Parietal lobe (tissue), 1 donor: ENCODE data around the gene TNK1. TPM values are rescaled to one million over a fixed set of nuclear protein-coding genes. Genes with fewer than 3 reads are reported as not detected.

Experiments used
- total RNA-seq: library from RNA; depleted of rRNA; stranded (reverse); fragments of >200 nt; gene quantifications from one replicate; pipeline ENCODE4 v1.2.3, GENCODE V29; 2014

TNK1 gene
- total RNA-seq, result 1.3 TPM

DNA sequence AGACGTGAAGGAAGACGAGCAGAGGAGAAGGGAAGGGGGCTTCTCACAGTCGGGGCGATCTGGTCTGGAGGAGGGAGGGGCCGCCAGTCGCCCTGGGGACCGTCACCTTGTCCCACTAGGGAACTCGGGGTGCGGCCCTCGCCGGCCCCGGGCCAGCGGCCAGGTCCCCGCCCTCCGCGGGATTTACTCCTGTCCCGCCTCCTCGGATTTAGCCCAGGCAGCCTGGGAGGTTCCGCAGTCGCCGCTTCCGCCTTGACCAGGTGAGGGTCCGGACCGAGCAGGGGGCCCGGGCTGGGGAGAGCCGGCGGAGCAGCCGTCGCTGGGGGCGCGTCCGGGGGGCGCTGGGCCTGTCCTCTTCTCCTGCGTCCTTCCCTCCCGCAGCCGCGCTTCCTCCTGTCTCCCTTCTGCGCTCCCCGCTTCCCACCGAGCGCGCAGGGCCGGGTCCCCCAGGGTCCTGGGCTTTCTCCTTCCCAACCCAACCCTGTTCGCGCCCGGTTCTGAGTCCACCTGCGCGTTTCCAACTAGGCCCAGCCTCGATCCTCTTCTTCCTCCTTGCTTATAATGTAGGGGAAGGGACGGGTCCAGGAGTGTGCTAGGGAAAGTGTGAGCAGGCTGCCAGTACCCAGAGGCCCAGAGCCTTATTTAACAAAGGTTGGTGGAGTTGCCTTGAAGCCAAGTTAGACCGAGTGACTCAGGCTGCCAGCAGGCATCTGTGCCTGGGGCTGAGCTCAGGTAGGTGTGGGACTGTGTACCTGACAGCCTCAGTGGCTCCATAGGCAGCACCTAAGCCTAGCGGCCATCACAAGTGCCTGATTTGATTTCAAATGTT, at the start of gene TNK1:
Gene TNK1 (plus strand): TSS at position 235 of the 829 bp plus-strand sequence. CDS start 1,838 bp downstream, outside the sequence.

GRCh38 chr17:7336240-7337175, 44.4 kb upstream of the TNK1 start, which contains the start of gene ACAP1:
Gene ACAP1 (plus strand): TSS chr17:7336529. CDS start chr17:7336735, 206 bp downstream.

GRCh38 chr17:7351665-7352502, 29.0 kb upstream of the TNK1 start, which contains the start of gene KCTD11:
Gene KCTD11 (plus strand): TSS chr17:7352162.

GRCh38 chr17:7355053-7355452, 25.8 kb upstream of the TNK1 start, which contains the start of gene TMEM95:
Gene TMEM95 (plus strand): TSS chr17:7355156. CDS start chr17:7355205, 49 bp downstream.

GRCh38 chr17:7394452-7395191, 13.7 kb downstream of the TNK1 start, which contains the start of gene PLSCR3:
Gene PLSCR3 (minus strand): TSS chr17:7394525. CDS start chr17:7394110, 415 bp downstream.

GRCh38 chr17:7403977-7404736, 23.3 kb downstream of the TNK1 start, which contains the start of gene TMEM256:
Gene TMEM256 (minus strand): TSS chr17:7404097. CDS start chr17:7404084, 13 bp downstream.

DNA sequence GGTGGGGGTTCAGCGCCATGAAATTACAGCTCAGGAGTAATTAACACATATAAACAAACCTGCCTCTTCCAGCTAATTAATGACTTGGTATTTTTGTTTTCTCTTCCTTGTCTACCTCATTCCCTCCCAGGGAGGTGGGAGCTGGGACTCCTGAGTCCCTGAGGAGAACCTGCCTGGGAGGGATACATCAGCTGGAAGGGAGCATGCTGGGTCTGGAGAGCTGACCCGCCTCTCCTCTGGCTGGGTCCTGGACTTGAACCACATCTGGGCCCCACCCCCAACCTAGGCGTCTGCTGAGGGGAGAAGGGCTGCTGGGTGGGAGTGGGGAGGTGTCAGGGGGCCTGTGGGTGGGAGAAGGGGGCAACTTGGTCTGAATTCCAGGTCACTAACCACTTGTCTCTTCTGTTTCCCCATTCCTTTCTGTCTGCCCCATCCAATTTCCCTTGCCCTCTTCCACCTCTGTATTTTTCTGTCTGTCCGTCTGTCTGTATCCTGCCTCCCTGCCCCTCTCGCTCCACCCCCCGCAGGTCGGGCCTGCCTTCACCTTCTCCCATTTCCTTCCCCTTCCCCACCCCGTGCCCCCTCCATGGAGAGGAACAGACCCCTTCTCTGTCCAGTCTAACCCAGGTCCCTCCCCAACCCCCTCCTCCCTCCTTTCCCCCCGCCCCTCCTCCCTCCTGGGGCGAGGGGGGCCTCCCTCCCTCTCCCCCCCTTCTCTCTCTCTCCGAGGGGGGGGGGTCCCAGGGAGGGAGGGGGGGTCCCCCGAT, 26.8 kb downstream of the TNK1 start, which contains the start of gene NLGN2:
Gene NLGN2 (plus strand): TSS at position 361 of the 767 bp plus-strand sequence. CDS start 411 bp downstream, outside the sequence.

GRCh38 chr17:7419819-7420610, 39.1 kb downstream of the TNK1 start, which contains the start of gene SPEM1:
Gene SPEM1 (plus strand): TSS chr17:7420324. CDS start chr17:7420385, 61 bp downstream.

DNA sequence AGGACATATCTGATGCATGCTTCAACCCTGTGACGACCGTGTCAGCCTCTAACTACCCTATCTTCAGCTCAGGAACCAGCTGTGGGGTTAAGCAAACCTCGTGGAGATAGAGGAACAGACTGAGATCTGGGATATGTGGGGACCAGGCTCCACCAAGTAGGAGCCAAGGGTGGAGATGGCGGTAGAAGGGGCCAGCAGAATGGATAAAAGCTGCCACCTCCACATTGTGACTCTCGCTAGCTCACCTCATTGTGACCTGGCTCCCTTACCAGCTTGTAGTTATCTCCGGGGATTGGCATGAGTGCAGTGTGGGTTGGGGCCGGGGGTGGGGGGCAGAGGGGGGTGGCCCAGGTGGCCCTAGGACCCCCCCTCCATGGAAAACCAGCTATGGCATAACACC, 44.4 kb downstream of the TNK1 start, which contains the start of gene SPEM2:
Gene SPEM2 (plus strand): TSS at position 301 of the 400 bp plus-strand sequence. CDS start 73 bp downstream, at position 374.

DNA sequence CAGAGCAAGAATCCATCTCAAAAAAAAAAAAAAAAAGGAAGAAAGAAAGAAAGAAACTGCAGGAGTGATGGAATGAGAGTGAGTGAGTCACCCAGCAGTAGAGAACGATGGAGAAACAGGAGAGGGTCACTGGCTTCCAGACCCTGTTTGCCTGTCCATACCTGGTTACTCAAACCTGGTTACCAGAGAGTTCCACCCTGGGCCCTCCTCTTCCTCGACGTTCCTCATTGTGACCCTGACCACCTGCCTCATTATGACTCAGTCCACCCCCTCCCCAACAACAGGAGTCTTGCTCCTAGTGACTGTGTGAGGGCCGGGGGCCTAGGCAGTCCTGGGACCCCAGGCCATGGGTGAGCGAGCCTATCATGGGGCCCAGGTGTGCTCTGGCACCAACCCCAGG, 47.7 kb downstream of the TNK1 start, which contains the start of gene SPEM3:
Gene SPEM3 (plus strand): TSS at position 301 of the 400 bp plus-strand sequence. CDS start 46 bp downstream, at position 347.

Other genes starting within 250 kb of the TNK1 start
- gene ASGR1, start 201.7 kb upstream of the TNK1 start, total RNA-seq, result 12.5 TPM
- 155 TPM for gene DLG4, start 161.3 kb upstream of the TNK1 start, total RNA-seq
- gene ACADVL, start 161.2 kb upstream of the TNK1 start, total RNA-seq, result 147 TPM
- gene DVL2, start 146.6 kb upstream of the TNK1 start, total RNA-seq, result 81.4 TPM
- gene PHF23, start 141.6 kb upstream of the TNK1 start, total RNA-seq, result 25.7 TPM
- gene GABARAP, start 138.6 kb upstream of the TNK1 start, total RNA-seq, result 103 TPM
- 34.1 TPM for gene CTDNEP1, start 129.4 kb upstream of the TNK1 start, total RNA-seq
- 26.6 TPM for gene ELP5, start 128.9 kb upstream of the TNK1 start, total RNA-seq
- gene CLDN7, start 118.6 kb upstream of the TNK1 start, total RNA-seq, result not detected
- not detected for gene SLC2A4, start 99.4 kb upstream of the TNK1 start, total RNA-seq
- gene YBX2, start 86.5 kb upstream of the TNK1 start, total RNA-seq, result 2.5 TPM
- gene EIF5A, start 73.5 kb upstream of the TNK1 start, total RNA-seq, result 132 TPM
- gene GPS2, start 65.7 kb upstream of the TNK1 start, total RNA-seq, result 59.8 TPM
- gene NEURL4, start 51.8 kb upstream of the TNK1 start, total RNA-seq, result 61.0 TPM
- not detected for gene ACAP1, start 44.6 kb upstream of the TNK1 start, total RNA-seq
- gene KCTD11, start 28.9 kb upstream of the TNK1 start, total RNA-seq, result 2.5 TPM
- not detected for gene TMEM95, start 25.9 kb upstream of the TNK1 start, total RNA-seq
- 29.7 TPM for gene PLSCR3, start 13.4 kb downstream of the TNK1 start, total RNA-seq
- gene TMEM256, start 23.0 kb downstream of the TNK1 start, total RNA-seq, result 42.9 TPM
- gene NLGN2, start 26.8 kb downstream of the TNK1 start, total RNA-seq, result 22.8 TPM
- gene SPEM1, start 39.2 kb downstream of the TNK1 start, total RNA-seq, result not detected
- gene SPEM2, start 44.5 kb downstream of the TNK1 start, total RNA-seq, result not detected
- gene SPEM3, start 47.8 kb downstream of the TNK1 start, total RNA-seq, result not detected
- gene TMEM102, start 54.3 kb downstream of the TNK1 start, total RNA-seq, result 1.9 TPM
- gene FGF11, start 58.4 kb downstream of the TNK1 start, total RNA-seq, result 13.1 TPM
- 15.3 TPM for gene CHRNB1, start 64.0 kb downstream of the TNK1 start, total RNA-seq
- 20.0 TPM for gene ZBTB4, start 98.5 kb downstream of the TNK1 start, total RNA-seq
- gene SLC35G6, start 100.4 kb downstream of the TNK1 start, total RNA-seq, result not detected
- 106 TPM for gene POLR2A, start 103.3 kb downstream of the TNK1 start, total RNA-seq
- 6.6 TPM for gene TNFSF12, start 168.0 kb downstream of the TNK1 start, total RNA-seq
- 0.94 TPM for gene TNFSF13, start 177.7 kb downstream of the TNK1 start, total RNA-seq
- gene SENP3, start 180.8 kb downstream of the TNK1 start, total RNA-seq, result 67.6 TPM
- 1.6 TPM for gene CD68, start 198.5 kb downstream of the TNK1 start, total RNA-seq
- 36.6 TPM for gene MPDU1, start 202.8 kb downstream of the TNK1 start, total RNA-seq
- gene SOX15, start 209.0 kb downstream of the TNK1 start, total RNA-seq, result 1.6 TPM
- 52.9 TPM for gene FXR2, start 233.8 kb downstream of the TNK1 start, total RNA-seq
- 32.2 TPM for gene SAT2, start 246.7 kb downstream of the TNK1 start, total RNA-seq
- not detected for gene SHBG, start 249.0 kb downstream of the TNK1 start, total RNA-seq